Stimulated activated CD8-positive, alpha-beta memory T cell treated with anti-CD3 and anti-CD28 coated beads, Interleukin-4, amount 100 ng/mL, for 48 hours (primary cell): ENCODE results near the gene MYCN.

Source experiments
- DNase-seq: peaks from one replicate; pipeline ENCODE4 v3.0.0-alpha.2; 2020

Gene MYCN

GRCh38 chr2:15980605-15981098, 40.3 kb downstream of the MYCN start:
- no peak for DNase-seq

DNA sequence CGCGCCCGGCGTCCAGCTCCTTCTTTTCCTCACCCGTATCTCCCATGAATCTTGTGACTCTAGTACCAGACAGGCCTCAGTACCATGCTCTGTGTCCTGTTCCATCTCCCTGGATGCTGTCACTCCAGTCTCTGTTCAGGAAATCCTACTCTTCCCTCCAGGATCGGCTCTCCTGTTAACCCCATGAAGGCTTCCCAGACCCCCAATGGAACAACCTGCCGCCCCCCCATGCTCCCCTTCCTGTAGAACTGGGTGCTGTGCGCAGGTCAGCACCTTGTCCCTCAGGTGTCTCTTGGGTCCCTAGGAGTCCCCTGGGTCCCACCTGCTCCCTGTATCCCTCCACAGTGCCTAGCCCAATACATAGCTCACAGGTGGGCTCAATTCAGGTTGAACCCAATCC, 41.3 kb downstream of the MYCN start:
- no peak for DNase-seq

DNA sequence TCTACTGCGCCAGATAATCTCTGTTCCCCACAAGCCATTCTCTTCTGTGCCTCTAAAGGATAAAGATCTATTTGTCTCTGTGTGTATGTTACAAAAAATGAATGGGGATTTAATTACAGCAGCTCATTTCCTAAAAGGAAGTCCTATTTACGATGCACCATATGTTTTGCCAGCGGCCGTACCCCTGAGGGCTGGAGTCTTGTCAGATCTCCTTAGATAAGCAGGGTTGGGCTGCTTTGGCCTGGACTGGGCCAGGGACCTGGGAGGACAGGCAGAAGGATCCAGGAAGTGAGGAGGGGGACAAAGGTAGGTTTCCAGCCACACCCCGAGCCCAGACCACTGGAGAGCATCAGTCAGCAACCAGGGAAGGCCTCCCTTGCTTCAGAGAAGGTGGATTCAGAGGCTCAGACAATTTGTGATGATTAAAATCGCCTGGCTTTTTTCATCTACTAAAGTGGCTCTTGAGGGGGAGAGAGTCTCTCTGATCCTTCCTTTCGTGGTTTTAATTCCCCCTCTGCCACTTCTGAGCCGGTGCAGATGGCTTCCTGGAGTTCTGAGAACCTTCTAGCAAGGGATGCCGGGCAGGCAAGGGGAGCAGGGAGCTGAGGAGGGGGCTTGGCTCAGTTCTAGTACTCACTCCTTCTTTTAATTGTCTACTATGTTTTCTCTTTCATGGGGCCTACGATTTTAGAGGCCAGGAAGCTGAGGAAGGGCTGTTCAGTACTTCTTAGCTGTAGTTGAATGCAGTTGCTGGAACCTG, 42.1 kb downstream of the MYCN start:
- DNase-seq = no peak

GRCh38 chr2:15983496-15983895, 43.1 kb downstream of the MYCN start:
- no peak for DNase-seq

GRCh38 chr2:15984368-15985255, 44.3 kb downstream of the MYCN start:
- no peak for DNase-seq

- DNase-seq = no peak
Observed at GRCh38 chr2:15985531-15985930, 45.2 kb downstream of the MYCN start.

GRCh38 chr2:15986068-15986560, 45.8 kb downstream of the MYCN start:
- no peak for DNase-seq

GRCh38 chr2:15986644-15987043, 46.3 kb downstream of the MYCN start:
- DNase-seq = no peak

- DNase-seq = no peak
Observed at GRCh38 chr2:15988733-15989132, 48.4 kb downstream of the MYCN start.

DNA sequence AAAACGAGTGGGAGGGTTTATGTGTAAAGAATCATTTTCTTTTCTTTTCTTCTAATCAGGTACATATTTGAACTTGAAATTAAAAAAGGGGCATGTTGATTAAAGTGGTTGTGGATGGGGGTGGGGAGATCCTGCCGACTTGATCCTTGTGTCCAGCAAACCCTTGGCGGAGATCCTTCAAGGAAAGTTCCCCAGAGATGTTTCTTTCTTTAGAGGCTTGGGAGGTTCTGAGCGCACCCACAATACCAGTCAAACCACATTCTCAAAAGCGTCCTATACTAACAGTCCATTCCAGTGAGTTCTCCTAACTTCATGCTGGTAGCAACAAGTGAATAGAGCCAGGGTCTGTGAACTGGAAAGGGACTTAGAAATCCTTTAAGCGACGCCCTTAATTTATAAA, 49.2 kb downstream of the MYCN start:
- DNase-seq = no peak

- no peak for DNase-seq
Observed at GRCh38 chr2:15990151-15991101, 50.1 kb downstream of the MYCN start.

GRCh38 chr2:15991231-15991630, 50.9 kb downstream of the MYCN start:
- no peak for DNase-seq

GRCh38 chr2:15992457-15993231, 52.3 kb downstream of the MYCN start:
- no peak for DNase-seq

DNA sequence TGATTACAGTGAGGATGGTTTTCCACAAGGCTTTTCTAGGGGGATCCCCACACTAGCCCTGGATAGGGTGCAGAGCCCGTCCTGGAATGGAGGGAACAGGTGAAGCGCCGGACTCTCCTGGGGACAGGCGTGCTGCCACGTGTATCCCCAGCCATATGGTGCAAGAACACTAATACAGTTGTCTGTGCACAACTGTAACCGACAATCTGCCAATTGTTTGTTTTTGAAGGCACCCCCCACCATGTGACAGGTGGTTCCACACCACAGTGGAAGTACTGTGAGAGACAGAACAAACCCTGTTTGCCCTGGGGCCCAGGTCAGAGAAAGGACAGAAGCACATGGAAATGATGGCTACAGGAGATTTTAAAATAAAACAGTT, 52.9 kb downstream of the MYCN start:
- DNase-seq = no peak

DNA sequence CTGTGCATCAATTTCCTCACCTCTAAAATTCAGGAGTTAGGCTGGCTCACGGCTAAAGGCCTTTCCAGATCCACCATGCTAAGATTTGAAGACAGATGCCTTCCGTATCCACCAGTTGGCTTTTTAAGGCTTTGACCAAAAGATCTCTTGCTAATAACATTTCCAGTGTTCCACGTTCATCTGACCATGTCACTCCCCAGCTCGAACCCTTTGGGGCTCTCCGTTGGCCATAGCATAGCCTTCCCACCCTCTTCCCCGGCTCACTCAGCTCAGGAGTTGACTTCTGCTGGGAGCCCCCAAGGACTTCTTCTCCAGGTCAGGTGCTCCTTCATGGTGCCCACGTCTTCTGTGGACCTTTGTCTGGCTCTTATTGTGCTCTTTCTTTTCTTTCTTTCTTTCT, 53.3 kb downstream of the MYCN start:
- no peak for DNase-seq

- no peak for DNase-seq
Observed at GRCh38 chr2:15995603-15996002, 55.3 kb downstream of the MYCN start.
